CD4-positive, CD25-positive, alpha-beta regulatory T cell (primary cell): Measurements from ENCODE around the gene NTRK2. TPM values are rescaled to one million over a fixed set of nuclear protein-coding genes. Genes with fewer than 3 reads are reported as not detected.

Source experiments
- ATAC-seq, 2 donors: fragments of 150-1000 bp; cut with Tn5 transposase; one replicate each; pipeline ENCODE4 v1.10.0; 2021; ENCODE audit warnings: low read depth in 2 of 2, moderate number of reproducible peaks in 2 of 2, moderate library complexity in 1 of 2
- DNase-seq, 3 donors: peaks; one replicate each; pipeline versions ENCODE4 v3.0.0 to v3.0.0-alpha.2; 2012 to 2022; ENCODE audit warnings: mixed read lengths in 1 of 3
- H3K27ac ChIP-seq: one replicate; pipeline ENCODE4 v1.7.0; 2013; ENCODE audit warnings: mild to moderate bottlenecking, low read length; ENCODE audit not compliant: insufficient read depth, poor library complexity, severe bottlenecking
- H3K27me3 ChIP-seq: one replicate; pipeline ENCODE4 v1.7.0; 2013; ENCODE audit warnings: low read length; ENCODE audit not compliant: control insufficient read depth, insufficient read depth
- H3K36me3 ChIP-seq: one replicate; pipeline ENCODE4 v1.7.0; 2013; ENCODE audit warnings: mild to moderate bottlenecking, low read length, moderate library complexity; ENCODE audit not compliant: control insufficient read depth, insufficient read depth
- H3K4me1 ChIP-seq: 2 replicates; pipeline ENCODE4 v1.7.0; 2013; ENCODE audit warnings: mild to moderate bottlenecking, low read length; ENCODE audit not compliant: insufficient read depth, control insufficient read depth, poor library complexity, severe bottlenecking
- H3K4me3 ChIP-seq: one replicate; pipeline ENCODE4 v1.7.0; 2013; ENCODE audit warnings: low read depth, mild to moderate bottlenecking, low read length, moderate library complexity
- H3K9me3 ChIP-seq, 2 experiments: 1 replicate in 1 of 2; 2 replicates in 1 of 2; pipeline ENCODE4 v1.7.0; 2013; ENCODE audit warnings: low read length in 2 of 2, mild to moderate bottlenecking in 1 of 2, moderate library complexity in 1 of 2; ENCODE audit not compliant: control insufficient read depth in 2 of 2
- H3K27ac Mint-ChIP-seq, 3 donors: one replicate each; pipeline ENCODE4 v1.8.0; 2020 to 2022; ENCODE audit warnings: mild to moderate bottlenecking in 3 of 3, mixed read lengths in 3 of 3, moderate library complexity in 2 of 3
- H3K27me3 Mint-ChIP-seq: one replicate; pipeline ENCODE4 v1.8.0; 2022; ENCODE audit warnings: mild to moderate bottlenecking, mixed read lengths
- H3K36me3 Mint-ChIP-seq: one replicate; pipeline ENCODE4 v1.8.0; 2020; ENCODE audit warnings: mixed read lengths
- H3K4me1 Mint-ChIP-seq, 4 donors: one replicate each; pipeline ENCODE4 v1.8.0; 2020 to 2022; ENCODE audit warnings: mixed read lengths in 4 of 4, mild to moderate bottlenecking in 1 of 4
- H3K4me3 Mint-ChIP-seq, 4 donors: one replicate each; pipeline ENCODE4 v1.8.0; 2020 to 2022; ENCODE audit warnings: mild to moderate bottlenecking in 4 of 4, mixed read lengths in 4 of 4, moderate library complexity in 3 of 4
- H3K9me3 Mint-ChIP-seq, 7 donors: one replicate each; pipeline ENCODE4 v1.8.0; 2020 to 2022; ENCODE audit warnings: mixed read lengths in 7 of 7, mild to moderate bottlenecking in 3 of 7, moderate library complexity in 2 of 7
- polyA plus RNA-seq, 4 donors: library from polyadenylated mRNA; unstranded; fragments of 300-500 nt; fragmentation: Illumina TruSeq; gene quantifications; one replicate each; pipeline ENCODE4 v1.2.3, GENCODE V29; 2021
- total RNA-seq: library from RNA; stranded (reverse); gene quantifications from one replicate; pipeline ENCODE4 v1.2.3, GENCODE V29; 2022

NTRK2 gene
- total and polyA plus RNA-seq, 5 donors from 2014 or later = 0.02 to 0.12 TPM; not detected in 3

- DNase-seq = no peak
- Mint-ChIP-seq H3K27ac (no peak overlapping the region), H3K27me3 (peaks cover 10% of the 10 kb centered on the region), H3K9me3 (peaks cover 0 to 3% (median 2%) of the 10 kb centered on the region in 7 donors), H3K4me3 (no peak overlapping the region), H3K36me3 (no peaks in the 10 kb centered on the region), H3K4me1 (no peaks in the 10 kb centered on the region)
- H3K27me3 ChIP-seq = no peaks in the 10 kb centered on the region
- H3K4me3 ChIP-seq = no peak overlapping the region
- H3K9me3 ChIP-seq = no peaks in the 10 kb centered on the region
- no peaks in the 10 kb centered on the region for H3K36me3 ChIP-seq
- ATAC-seq = no peak
- no peak overlapping the region for H3K27ac ChIP-seq
- no peaks in the 10 kb centered on the region for H3K4me1 ChIP-seq
These were observed 16.9 kb upstream of the NTRK2 start for GRCh38 chr9:84652496-84653120.

GRCh38 chr9:84655447-84655846, 14.1 kb upstream of the NTRK2 start:
- Histone ChIP-seq H3K27ac (no peak overlapping the region), H3K4me1 (no peaks in the 10 kb centered on the region), H3K4me3 (no peak overlapping the region), H3K36me3 (no peaks in the 10 kb centered on the region), H3K27me3 (no peaks in the 10 kb centered on the region), H3K9me3 (no peaks in the 10 kb centered on the region)
- Mint-ChIP-seq H3K4me3 (no peak overlapping the region), H3K9me3 (peaks cover 0 to 2% (median 0%) of the 10 kb centered on the region in 7 donors), H3K36me3 (no peaks in the 10 kb centered on the region), H3K27ac (peak overlapping the region in 1 of 3 donors; percentile 29), H3K27me3 (peaks cover 10% of the 10 kb centered on the region), H3K4me1 (no peaks in the 10 kb centered on the region)
- DNase-seq (no peak), ATAC-seq (no peak)

GRCh38 chr9:84659313-84659712, 10.2 kb upstream of the NTRK2 start:
- Histone ChIP-seq H3K9me3 (no peaks in the 10 kb centered on the region), H3K36me3 (no peaks in the 10 kb centered on the region), H3K27me3 (no peaks in the 10 kb centered on the region), H3K27ac (no peak overlapping the region), H3K4me1 (no peaks in the 10 kb centered on the region), H3K4me3 (no peak overlapping the region)
- H3K36me3 Mint-ChIP-seq = no peaks in the 10 kb centered on the region
- H3K27me3 Mint-ChIP-seq = peaks cover 15% of the 10 kb centered on the region
- peaks cover 0 to 5% (median 0%) of the 10 kb centered on the region in 7 donors for H3K9me3 Mint-ChIP-seq
- H3K4me3 Mint-ChIP-seq = no peak overlapping the region
- no peak for ATAC-seq
- no peak overlapping the region for H3K27ac Mint-ChIP-seq
- DNase-seq = no peak
- H3K4me1 Mint-ChIP-seq = no peaks in the 10 kb centered on the region

GRCh38 chr9:84659773-84660172, 9.8 kb upstream of the NTRK2 start:
- ATAC-seq (no peak), DNase-seq (no peak)
- Mint-ChIP-seq H3K9me3 (peaks cover 0 to 5% (median 0%) of the 10 kb centered on the region in 7 donors), H3K36me3 (no peaks in the 10 kb centered on the region), H3K27me3 (peaks cover 13% of the 10 kb centered on the region), H3K4me3 (no peak overlapping the region), H3K4me1 (no peaks in the 10 kb centered on the region), H3K27ac (no peak overlapping the region)
- H3K27me3 ChIP-seq = no peaks in the 10 kb centered on the region
- H3K9me3 ChIP-seq = no peaks in the 10 kb centered on the region
- no peaks in the 10 kb centered on the region for H3K4me1 ChIP-seq
- H3K4me3 ChIP-seq = no peak overlapping the region
- H3K27ac ChIP-seq = no peak overlapping the region
- no peaks in the 10 kb centered on the region for H3K36me3 ChIP-seq

GRCh38 chr9:84667571-84668195, 1.8 kb upstream of the NTRK2 start:
- Histone ChIP-seq H3K9me3 (no peaks in the 10 kb centered on the region), H3K4me1 (peaks cover 11% of the 10 kb centered on the region), H3K4me3 (no peak overlapping the region), H3K27ac (no peak overlapping the region), H3K36me3 (no peaks in the 10 kb centered on the region), H3K27me3 (peaks cover 23% of the 10 kb centered on the region)
- peak overlapping the region in 1 of 4 donors; percentile 34 for H3K4me3 Mint-ChIP-seq
- no peak for ATAC-seq
- H3K27ac Mint-ChIP-seq = no peak overlapping the region
- peaks cover 0 to 17% (median 4%) of the 10 kb centered on the region in 4 donors for H3K4me1 Mint-ChIP-seq
- H3K27me3 Mint-ChIP-seq = peaks cover 58% of the 10 kb centered on the region
- H3K36me3 Mint-ChIP-seq = no peaks in the 10 kb centered on the region
- peaks cover 0 to 5% (median 3%) of the 10 kb centered on the region in 7 donors for H3K9me3 Mint-ChIP-seq
- no peak for DNase-seq

- no peak overlapping the region for H3K27ac ChIP-seq
- no peak overlapping the region for H3K27ac Mint-ChIP-seq
- H3K36me3 ChIP-seq = no peaks in the 10 kb centered on the region
- peaks cover 11% of the 10 kb centered on the region for H3K4me1 ChIP-seq
- peaks cover 62% of the 10 kb centered on the region for H3K27me3 Mint-ChIP-seq
- H3K9me3 ChIP-seq = no peaks in the 10 kb centered on the region
- DNase-seq (peak in 1 of 3 donors; percentile 27), ATAC-seq (no peak)
- H3K9me3 Mint-ChIP-seq = peaks cover 0 to 5% (median 3%) of the 10 kb centered on the region in 7 donors
- H3K36me3 Mint-ChIP-seq = no peaks in the 10 kb centered on the region
- no peak overlapping the region for H3K4me3 ChIP-seq
- H3K4me3 Mint-ChIP-seq = peak overlapping the region in 2 of 4 donors; percentile 52 to 66
- H3K4me1 Mint-ChIP-seq = peaks cover 0 to 17% (median 4%) of the 10 kb centered on the region in 4 donors
- peaks cover 23% of the 10 kb centered on the region for H3K27me3 ChIP-seq
These were observed 1.1 kb upstream of the NTRK2 start for GRCh38 chr9:84668196-84669012.

GRCh38 chr9:84669013-84669287, 579 bp upstream of the NTRK2 start:
- H3K27me3 Mint-ChIP-seq = peaks cover 56% of the 10 kb centered on the region
- no peak overlapping the region for H3K4me3 ChIP-seq

More at GRCh38 chr9:84669013-84669287, 579 bp upstream of the NTRK2 start:
- H3K4me3 Mint-ChIP-seq = peak overlapping the region in 1 of 4 donors; percentile 66
- Histone ChIP-seq H3K9me3 (no peaks in the 10 kb centered on the region), H3K36me3 (no peaks in the 10 kb centered on the region), H3K27me3 (peaks cover 27% of the 10 kb centered on the region), H3K27ac (no peak overlapping the region), H3K4me1 (peaks cover 11% of the 10 kb centered on the region)
- peaks cover 0 to 5% (median 2%) of the 10 kb centered on the region in 7 donors for H3K9me3 Mint-ChIP-seq
- H3K36me3 Mint-ChIP-seq = no peaks in the 10 kb centered on the region
- H3K27ac Mint-ChIP-seq = no peak overlapping the region
- peaks cover 0 to 17% (median 4%) of the 10 kb centered on the region in 4 donors for H3K4me1 Mint-ChIP-seq
- DNase-seq = no peak
- no peak for ATAC-seq
